Femur (tissue), 1 donor: ENCODE data around the gene CDC34.

ENCODE experiments used
- DNase-seq: peaks from one replicate; pipeline ENCODE4 v3.0.0-alpha.2; 2017

The CDC34 gene

GRCh38 chr19:543910-544608, 12.5 kb downstream of the CDC34 start, which contains the start of gene GZMM:
Gene GZMM (plus strand): TSS chr19:544053. CDS start chr19:544072, 19 bp downstream.
- DNase-seq = no peak

GRCh38 chr19:547117-547516, 15.6 kb downstream of the CDC34 start:
- no peak for DNase-seq

GRCh38 chr19:547836-548720, 16.5 kb downstream of the CDC34 start:
- DNase-seq = no peak

GRCh38 chr19:548886-549830, 17.6 kb downstream of the CDC34 start:
- DNase-seq = no peak

GRCh38 chr19:554817-555216, 23.3 kb downstream of the CDC34 start:
- DNase-seq = no peak

GRCh38 chr19:555474-555808, 23.9 kb downstream of the CDC34 start:
- no peak for DNase-seq

GRCh38 chr19:556611-557382, 25.2 kb downstream of the CDC34 start:
- DNase-seq = no peak

- DNase-seq = peak; percentile 59
Observed at GRCh38 chr19:558770-559439, 27.3 kb downstream of the CDC34 start.

GRCh38 chr19:560121-560520, 28.6 kb downstream of the CDC34 start:
- DNase-seq = no peak

- no peak for DNase-seq
Observed at GRCh38 chr19:566403-566802, 34.8 kb downstream of the CDC34 start.

- DNase-seq = no peak
Observed at GRCh38 chr19:566844-567243, 35.3 kb downstream of the CDC34 start.

GRCh38 chr19:567296-567900, 35.8 kb downstream of the CDC34 start:
- no peak for DNase-seq

GRCh38 chr19:570251-570686, 38.7 kb downstream of the CDC34 start:
- no peak for DNase-seq

- peak; percentile 56 for DNase-seq
Observed at GRCh38 chr19:570937-571565, 39.5 kb downstream of the CDC34 start.

GRCh38 chr19:571566-571974, 40.0 kb downstream of the CDC34 start:
- DNase-seq = no peak

- peak; percentile 99 for DNase-seq
Observed at GRCh38 chr19:572140-572742, 40.7 kb downstream of the CDC34 start, which contains the start of gene BSG. Gene BSG (plus strand): TSS chr19:572596. CDS start chr19:572635, 39 bp downstream.

- DNase-seq = peak; percentile 73
Observed at GRCh38 chr19:572743-573518, 41.4 kb downstream of the CDC34 start.

- DNase-seq = no peak
Observed at GRCh38 chr19:573519-573825, 41.9 kb downstream of the CDC34 start.
